Measurements from ENCODE around the gene KIRREL2. TPM values are rescaled to one million over a fixed set of nuclear protein-coding genes. Genes with fewer than 3 reads are reported as not detected.

KIRREL2 gene
- total RNA-seq (2014; rRNA removed; shearing (Covaris generic)) (9.9 and 13.1 TPM in 2 replicates), polyA plus RNA-seq (2016; fragmentation: Nextera tagmentation; extraction: Ambion mirVana) (3.6 and 3.8 TPM in 2 replicates)
- long read RNA-seq, result 0 reads

- H3K79me2 ChIP-seq (replicated peaks; ENCODE audit: insufficient read depth), result no peaks in the 10 kb centered on the region
- 0 out of 2 replicates have a peak, but pooled peaks cover 3% of the 10 kb centered on the region for H3F3A ChIP-seq (replicated peaks; ENCODE audit: low read depth)
- no peaks in the 10 kb centered on the region for H3K36me3 ChIP-seq (ENCODE audit: insufficient read depth)
- Mint-ChIP-seq H3K27ac (no peak within 1 kb of the TSS), H3K4me1 (peaks cover 36% of the 10 kb centered on the region), H3K36me3 (ENCODE audit: low read depth) (no peaks in the 10 kb centered on the region; the same call in 2 of the 3 replicates), H3K27me3 (ENCODE audit: insufficient read depth, low read depth, poor library complexity) (peaks cover 64% of the 10 kb centered on the region), H3K4me3 (peak within 1 kb of the TSS; percentile 91), H3K9me3 (no peaks in the 10 kb centered on the region)
- ATAC-seq (peak; percentile 38), DNase-seq (ENCODE audit: low spot score) (peak; percentile 83)
- H2AFZ ChIP-seq, result peak within 1 kb of the TSS; percentile 98
- no peaks in the 10 kb centered on the region for H3K9me2 ChIP-seq (ENCODE audit: insufficient read depth)
- H4K20me1 ChIP-seq (replicated peaks; ENCODE audit: insufficient read depth), result no peaks in the 10 kb centered on the region
- H3K4me1 ChIP-seq (ENCODE audit: insufficient read depth), result peaks cover 27% of the 10 kb centered on the region
- peaks cover 62% of the 10 kb centered on the region for H3K27me3 ChIP-seq (ENCODE audit: insufficient read depth)
- no peak within 1 kb of the TSS for H3K27ac ChIP-seq (ENCODE audit: low read depth)
- no peak for TF ChIP-seq EZH2 (IDR thresholded peaks at IDR 0.05; ENCODE audit: low read depth, unreplicated experiment)
- TF ChIP-seq ZNF331 (CRISPR knock-in tag; IDR thresholded peaks at IDR 0.05; ENCODE audit: low read depth), result no peak
- TF ChIP-seq POLR2AphosphoS5 (IDR thresholded peaks at IDR 0.05; ENCODE audit: low read depth), result peak; percentile 57
- H3K4me2 ChIP-seq, result peak within 1 kb of the TSS; percentile 93
- peak within 1 kb of the TSS; percentile 93 for H3K4me3 ChIP-seq
These were observed at the start of gene KIRREL2 for GRCh38 chr19:35856546-35857149. Gene KIRREL2 (plus strand): TSS chr19:35856911. CDS start chr19:35857120, 209 bp downstream.

- no peaks in the 10 kb centered on the region for H3K9me2 ChIP-seq (ENCODE audit: insufficient read depth)
- no peak overlapping the region for H3K4me2 ChIP-seq
- no peak for TF ChIP-seq CREB1 (CRISPR knock-in tag; IDR thresholded peaks at IDR 0.05; ENCODE audit: low read depth)
- no peak for TF ChIP-seq STAT1 (IDR thresholded peaks at IDR 0.05; ENCODE audit: unreplicated experiment)
- no peak for TF ChIP-seq ZNF331 (CRISPR knock-in tag; IDR thresholded peaks at IDR 0.05; ENCODE audit: low read depth)
- no peak for TF ChIP-seq NANOG (IDR thresholded peaks at IDR 0.05; ENCODE audit: borderline replicate concordance)
- TF ChIP-seq EZH2phosphoT487 (IDR thresholded peaks at IDR 0.05; ENCODE audit: unreplicated experiment), result no peak
- TF ChIP-seq ZNF114 (CRISPR knock-in tag; IDR thresholded peaks at IDR 0.05), result no peak
- no peak for TF ChIP-seq CTCF (conservative IDR thresholded peaks at IDR 0.05; ENCODE audit: low read depth in 2 of 2)
- no peaks in the 10 kb centered on the region for H3K36me3 ChIP-seq (ENCODE audit: insufficient read depth)
- H4K20me1 ChIP-seq (replicated peaks; ENCODE audit: insufficient read depth), result no peaks in the 10 kb centered on the region
- H3K4me1 ChIP-seq (ENCODE audit: insufficient read depth), result no peaks in the 10 kb centered on the region
- peak overlapping the region; percentile 2; the same call in 1 of the 2 replicates for H2AFZ ChIP-seq
- no peaks in the 10 kb centered on the region for H3K9me3 Mint-ChIP-seq
- no peak overlapping the region for H3K4me3 Mint-ChIP-seq
- no peak overlapping the region for H3K27ac Mint-ChIP-seq
- peaks cover 11% of the 10 kb centered on the region for H3K27me3 Mint-ChIP-seq (ENCODE audit: insufficient read depth, low read depth, poor library complexity)
- H3K27ac ChIP-seq (ENCODE audit: low read depth), result no peak overlapping the region
- peaks cover 3% of the 10 kb centered on the region; the same call in 1 of the 3 replicates for H3K4me1 Mint-ChIP-seq
- no peak overlapping the region for H3K4me3 ChIP-seq
- no peak for ATAC-seq
- DNase-seq (ENCODE audit: low spot score), result no peak
- no peaks in the 10 kb centered on the region for H3K36me3 Mint-ChIP-seq (ENCODE audit: low read depth)
- no peaks in the 10 kb centered on the region for H3K27me3 ChIP-seq (ENCODE audit: insufficient read depth)
- H3K79me2 ChIP-seq (replicated peaks; ENCODE audit: insufficient read depth), result no peaks in the 10 kb centered on the region
- no peaks in the 10 kb centered on the region for H3F3A ChIP-seq (replicated peaks; ENCODE audit: low read depth)
These were observed 49.1 kb upstream of the KIRREL2 start for GRCh38 chr19:35807633-35808032.
